GM23338 (cell line): ENCODE measurements around the gene TDRD1. TPM values are rescaled to one million over a fixed set of nuclear protein-coding genes. Genes with fewer than 3 reads are reported as not detected.

ENCODE experiments used
- ATAC-seq: fragments of 200-7000 bp; cut with Tn5 transposase; 3 replicates; pipeline ENCODE4 v1.9.1; 2020
- DNase-seq: peaks from one replicate; pipeline ENCODE4 v3.0.0-alpha.2; 2015; ENCODE audit warnings: low spot score
- H2AFZ ChIP-seq: fragments of 200-600 bp; sonication (generic); 2 replicates; pipeline ENCODE4 v1.8.0; 2016; ENCODE audit warnings: antibody characterized with exemption, mild to moderate bottlenecking, moderate library complexity
- H3F3A ChIP-seq: fragments of 200-600 bp; sonication (generic); replicated peaks from 2 replicates; pipeline ENCODE4 v1.8.0; 2017; ENCODE audit warnings: antibody characterized with exemption, mixed run types, low read depth
- H3K27ac ChIP-seq: fragments of 200-600 bp; sonication (generic); 2 replicates; pipeline ENCODE4 v1.6.1; 2016; ENCODE audit warnings: low read depth
- H3K27me3 ChIP-seq: fragments of 200-600 bp; sonication (generic); 2 replicates; pipeline ENCODE4 v1.8.0; 2016; ENCODE audit warnings: mild to moderate bottlenecking, mixed run types, moderate library complexity; ENCODE audit not compliant: insufficient read depth
- H3K36me3 ChIP-seq: fragments of 200-600 bp; sonication (generic); 2 replicates; pipeline ENCODE4 v1.8.0; 2016; ENCODE audit warnings: mild to moderate bottlenecking; ENCODE audit not compliant: insufficient read depth
- H3K4me1 ChIP-seq: fragments of 200-600 bp; sonication (generic); 2 replicates; pipeline ENCODE4 v1.8.0; 2016; ENCODE audit warnings: mild to moderate bottlenecking, moderate library complexity; ENCODE audit not compliant: insufficient read depth
- H3K4me2 ChIP-seq: fragments of 200-600 bp; sonication (generic); 2 replicates; pipeline ENCODE4 v1.7.1; 2017; ENCODE audit warnings: mixed run types
- H3K4me3 ChIP-seq: fragments of 200-600 bp; sonication (generic); 2 replicates; pipeline ENCODE4 v1.6.1; 2016; ENCODE audit warnings: mixed run types
- H3K79me2 ChIP-seq: fragments of 200-600 bp; sonication (generic); replicated peaks from 2 replicates; pipeline ENCODE4 v1.8.0; 2017; ENCODE audit warnings: mild to moderate bottlenecking; ENCODE audit not compliant: insufficient read depth
- H3K9me2 ChIP-seq: fragments of 200-600 bp; sonication (generic); 2 replicates; pipeline ENCODE4 v1.8.0; 2017; ENCODE audit not compliant: insufficient read depth
- H4K20me1 ChIP-seq: fragments of 200-600 bp; sonication (generic); replicated peaks from 2 replicates; pipeline ENCODE4 v1.8.0; 2017; ENCODE audit warnings: mild to moderate bottlenecking; ENCODE audit not compliant: insufficient read depth
- H3K27ac Mint-ChIP-seq: 2 replicates; pipeline ENCODE4 v1.8.0; 2020; ENCODE audit warnings: inconsistent platforms, mild to moderate bottlenecking, moderate library complexity, mixed read lengths
- H3K27me3 Mint-ChIP-seq: 3 replicates; pipeline ENCODE4 v1.8.0; 2022; ENCODE audit warnings: low read depth, mild to moderate bottlenecking, moderate library complexity, mixed read lengths, inconsistent platforms; ENCODE audit not compliant: insufficient read depth, poor library complexity
- H3K36me3 Mint-ChIP-seq: 3 replicates; pipeline ENCODE4 v1.8.0; 2021; ENCODE audit warnings: low read depth, mild to moderate bottlenecking, inconsistent platforms, moderate library complexity, mixed read lengths
- H3K4me1 Mint-ChIP-seq: 3 replicates; pipeline ENCODE4 v1.8.0; 2020; ENCODE audit warnings: mild to moderate bottlenecking, inconsistent platforms, mixed read lengths
- H3K4me3 Mint-ChIP-seq: 3 replicates; pipeline ENCODE4 v1.8.0; 2021; ENCODE audit warnings: moderate library complexity, mild to moderate bottlenecking, inconsistent platforms, mixed read lengths
- H3K9me3 Mint-ChIP-seq: 3 replicates; pipeline ENCODE4 v1.8.0; 2020; ENCODE audit warnings: moderate library complexity, mild to moderate bottlenecking, inconsistent platforms, mixed read lengths
- CREB1 ChIP-seq: fragments of 250-450 bp; sonication (Bioruptor Pico); IDR thresholded peaks from 2 replicates; pipeline ENCODE4 v1.5.0; 2020; ENCODE audit warnings: low read depth, mild to moderate bottlenecking, moderate library complexity
- EZH2 ChIP-seq: fragments of 200-600 bp; sonication (generic); IDR thresholded peaks from one replicate; pipeline ENCODE4 v1.8.0; 2017; ENCODE audit warnings: antibody characterized with exemption, mild to moderate bottlenecking, low read depth; ENCODE audit not compliant: unreplicated experiment
- EZH2phosphoT487 ChIP-seq: fragments of 200-600 bp; sonication (generic); IDR thresholded peaks from one replicate; pipeline ENCODE4 v1.8.1; 2018; ENCODE audit warnings: antibody characterized with exemption; ENCODE audit not compliant: unreplicated experiment
- JUNB ChIP-seq: IDR thresholded peaks from one replicate; pipeline ENCODE4 v1.6.1; 2016; ENCODE audit warnings: antibody characterized with exemption; ENCODE audit not compliant: unreplicated experiment
- NANOG ChIP-seq: IDR thresholded peaks from 2 replicates; pipeline ENCODE4 v1.6.1; 2016; ENCODE audit warnings: antibody characterized with exemption, borderline replicate concordance
- POLR2AphosphoS5 ChIP-seq: IDR thresholded peaks from 2 replicates; pipeline ENCODE4 v1.6.1; 2016; ENCODE audit warnings: antibody characterized with exemption, low read depth
- REST ChIP-seq: IDR thresholded peaks from one replicate; pipeline ENCODE4 v1.6.1; 2018; ENCODE audit warnings: antibody characterized with exemption; ENCODE audit not compliant: unreplicated experiment
- STAT1 ChIP-seq: IDR thresholded peaks from one replicate; pipeline ENCODE4 v1.6.1; 2016; ENCODE audit warnings: antibody characterized with exemption; ENCODE audit not compliant: unreplicated experiment
- ZNF114 ChIP-seq: fragments of 250-450 bp; sonication (Bioruptor Pico); IDR thresholded peaks from 2 replicates; pipeline ENCODE4 v1.5.0; 2020; ENCODE audit warnings: mild to moderate bottlenecking, moderate library complexity
- ZNF331 ChIP-seq: fragments of 250-450 bp; sonication (Bioruptor Pico); IDR thresholded peaks from 2 replicates; pipeline ENCODE4 v1.5.0; 2020; ENCODE audit warnings: low read depth, mild to moderate bottlenecking, moderate library complexity
- polyA plus RNA-seq: library from polyadenylated mRNA; unstranded; fragments of >200 nt; fragmentation: Nextera tagmentation; extraction: Ambion mirVana; gene quantifications from 2 replicates; pipeline ENCODE4 v1.2.1, GENCODE V29; 2016
- total RNA-seq: library from RNA; depleted of rRNA; stranded (reverse); fragments of >200 nt; shearing (Covaris generic); gene quantifications from 2 replicates; pipeline ENCODE4 v1.2.3, GENCODE V29; 2014
- TF ChIP-seq, protein P1 (sequence below): IDR thresholded peaks from 2 replicates; pipeline ENCODE4 v1.6.1; 2016; ENCODE audit warnings: antibody characterized with exemption
- TF ChIP-seq, protein P2 (sequence below), 2 experiments: fragments of 200-600 bp in 1 of 2; sonication (generic) in 1 of 2; conservative IDR thresholded peaks; 2 replicates each; pipeline versions ENCODE4 v1.5.1 to v1.6.1; 2016 to 2017; ENCODE audit warnings: antibody characterized with exemption in 2 of 2, low read depth in 2 of 2, mild to moderate bottlenecking in 2 of 2, moderate library complexity in 1 of 2
- TF ChIP-seq, protein P3 (sequence below): fragments of 250-450 bp; sonication (Bioruptor Pico); IDR thresholded peaks from 2 replicates; pipeline ENCODE4 v1.5.0; 2020; ENCODE audit warnings: mild to moderate bottlenecking, moderate library complexity

TDRD1 gene
- total and polyA plus RNA-seq, 2 experiments from 2014 or later = 0.52 to 1.5 TPM

DNA sequence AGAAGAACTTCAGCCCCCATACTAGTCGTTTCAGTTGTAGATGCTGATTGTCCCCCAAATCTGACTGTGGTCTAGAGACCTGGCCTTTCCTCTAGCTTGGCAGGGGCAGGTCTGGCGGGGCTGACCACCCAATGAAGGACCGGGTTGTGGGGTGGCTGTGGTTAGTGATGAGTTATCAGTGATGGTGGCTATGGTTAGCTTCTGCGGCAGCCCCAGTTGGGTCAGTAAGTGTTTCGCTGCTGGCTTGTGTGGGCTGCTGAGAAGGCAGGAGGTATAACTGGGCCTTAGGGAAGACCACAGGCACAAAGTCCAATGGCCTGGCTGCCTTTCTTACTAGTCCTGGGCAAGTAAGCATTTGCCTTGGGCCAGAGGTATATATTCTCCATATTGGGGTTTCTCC lies 81.2 kb downstream of the TDRD1 start:
- ATAC-seq = no peak
- H3K4me1 Mint-ChIP-seq = peaks cover 3% of the 10 kb centered on the region
- peaks cover 1% of the 10 kb centered on the region for H3K27me3 Mint-ChIP-seq
- no peaks in the 10 kb centered on the region for H3F3A ChIP-seq
- no peak overlapping the region for H2AFZ ChIP-seq
- H3K27ac Mint-ChIP-seq = no peak overlapping the region
- no peaks in the 10 kb centered on the region for H3K79me2 ChIP-seq
- no peaks in the 10 kb centered on the region for H3K27me3 ChIP-seq
- H3K9me2 ChIP-seq = no peaks in the 10 kb centered on the region
- peaks cover 6% of the 10 kb centered on the region; the same call in 1 of the 2 replicates for H3K4me1 ChIP-seq
- H3K36me3 Mint-ChIP-seq = no peaks in the 10 kb centered on the region
- H4K20me1 ChIP-seq = no peaks in the 10 kb centered on the region
- H3K27ac ChIP-seq = no peak overlapping the region
- no peaks in the 10 kb centered on the region for H3K9me3 Mint-ChIP-seq
- no peak overlapping the region for H3K4me3 ChIP-seq
- H3K36me3 ChIP-seq = no peaks in the 10 kb centered on the region
- no peak for TF ChIP-seq JUNB
- no peak for TF ChIP-seq EZH2
- no peak for TF ChIP-seq REST
- no peak for TF ChIP-seq POLR2AphosphoS5
- TF ChIP-seq NANOG = no peak
- TF ChIP-seq EZH2phosphoT487 = no peak
- TF ChIP-seq, protein P1, sequence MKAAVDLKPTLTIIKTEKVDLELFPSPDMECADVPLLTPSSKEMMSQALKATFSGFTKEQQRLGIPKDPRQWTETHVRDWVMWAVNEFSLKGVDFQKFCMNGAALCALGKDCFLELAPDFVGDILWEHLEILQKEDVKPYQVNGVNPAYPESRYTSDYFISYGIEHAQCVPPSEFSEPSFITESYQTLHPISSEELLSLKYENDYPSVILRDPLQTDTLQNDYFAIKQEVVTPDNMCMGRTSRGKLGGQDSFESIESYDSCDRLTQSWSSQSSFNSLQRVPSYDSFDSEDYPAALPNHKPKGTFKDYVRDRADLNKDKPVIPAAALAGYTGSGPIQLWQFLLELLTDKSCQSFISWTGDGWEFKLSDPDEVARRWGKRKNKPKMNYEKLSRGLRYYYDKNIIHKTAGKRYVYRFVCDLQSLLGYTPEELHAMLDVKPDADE = no peak
- TF ChIP-seq, protein P2, sequence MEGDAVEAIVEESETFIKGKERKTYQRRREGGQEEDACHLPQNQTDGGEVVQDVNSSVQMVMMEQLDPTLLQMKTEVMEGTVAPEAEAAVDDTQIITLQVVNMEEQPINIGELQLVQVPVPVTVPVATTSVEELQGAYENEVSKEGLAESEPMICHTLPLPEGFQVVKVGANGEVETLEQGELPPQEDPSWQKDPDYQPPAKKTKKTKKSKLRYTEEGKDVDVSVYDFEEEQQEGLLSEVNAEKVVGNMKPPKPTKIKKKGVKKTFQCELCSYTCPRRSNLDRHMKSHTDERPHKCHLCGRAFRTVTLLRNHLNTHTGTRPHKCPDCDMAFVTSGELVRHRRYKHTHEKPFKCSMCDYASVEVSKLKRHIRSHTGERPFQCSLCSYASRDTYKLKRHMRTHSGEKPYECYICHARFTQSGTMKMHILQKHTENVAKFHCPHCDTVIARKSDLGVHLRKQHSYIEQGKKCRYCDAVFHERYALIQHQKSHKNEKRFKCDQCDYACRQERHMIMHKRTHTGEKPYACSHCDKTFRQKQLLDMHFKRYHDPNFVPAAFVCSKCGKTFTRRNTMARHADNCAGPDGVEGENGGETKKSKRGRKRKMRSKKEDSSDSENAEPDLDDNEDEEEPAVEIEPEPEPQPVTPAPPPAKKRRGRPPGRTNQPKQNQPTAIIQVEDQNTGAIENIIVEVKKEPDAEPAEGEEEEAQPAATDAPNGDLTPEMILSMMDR (conservative IDR thresholded peaks at IDR 0.05; ENCODE audit: low read depth in 2 of 2) = no peak
- no peak for TF ChIP-seq ZNF331 (CRISPR knock-in tag)
- TF ChIP-seq, protein P3, sequence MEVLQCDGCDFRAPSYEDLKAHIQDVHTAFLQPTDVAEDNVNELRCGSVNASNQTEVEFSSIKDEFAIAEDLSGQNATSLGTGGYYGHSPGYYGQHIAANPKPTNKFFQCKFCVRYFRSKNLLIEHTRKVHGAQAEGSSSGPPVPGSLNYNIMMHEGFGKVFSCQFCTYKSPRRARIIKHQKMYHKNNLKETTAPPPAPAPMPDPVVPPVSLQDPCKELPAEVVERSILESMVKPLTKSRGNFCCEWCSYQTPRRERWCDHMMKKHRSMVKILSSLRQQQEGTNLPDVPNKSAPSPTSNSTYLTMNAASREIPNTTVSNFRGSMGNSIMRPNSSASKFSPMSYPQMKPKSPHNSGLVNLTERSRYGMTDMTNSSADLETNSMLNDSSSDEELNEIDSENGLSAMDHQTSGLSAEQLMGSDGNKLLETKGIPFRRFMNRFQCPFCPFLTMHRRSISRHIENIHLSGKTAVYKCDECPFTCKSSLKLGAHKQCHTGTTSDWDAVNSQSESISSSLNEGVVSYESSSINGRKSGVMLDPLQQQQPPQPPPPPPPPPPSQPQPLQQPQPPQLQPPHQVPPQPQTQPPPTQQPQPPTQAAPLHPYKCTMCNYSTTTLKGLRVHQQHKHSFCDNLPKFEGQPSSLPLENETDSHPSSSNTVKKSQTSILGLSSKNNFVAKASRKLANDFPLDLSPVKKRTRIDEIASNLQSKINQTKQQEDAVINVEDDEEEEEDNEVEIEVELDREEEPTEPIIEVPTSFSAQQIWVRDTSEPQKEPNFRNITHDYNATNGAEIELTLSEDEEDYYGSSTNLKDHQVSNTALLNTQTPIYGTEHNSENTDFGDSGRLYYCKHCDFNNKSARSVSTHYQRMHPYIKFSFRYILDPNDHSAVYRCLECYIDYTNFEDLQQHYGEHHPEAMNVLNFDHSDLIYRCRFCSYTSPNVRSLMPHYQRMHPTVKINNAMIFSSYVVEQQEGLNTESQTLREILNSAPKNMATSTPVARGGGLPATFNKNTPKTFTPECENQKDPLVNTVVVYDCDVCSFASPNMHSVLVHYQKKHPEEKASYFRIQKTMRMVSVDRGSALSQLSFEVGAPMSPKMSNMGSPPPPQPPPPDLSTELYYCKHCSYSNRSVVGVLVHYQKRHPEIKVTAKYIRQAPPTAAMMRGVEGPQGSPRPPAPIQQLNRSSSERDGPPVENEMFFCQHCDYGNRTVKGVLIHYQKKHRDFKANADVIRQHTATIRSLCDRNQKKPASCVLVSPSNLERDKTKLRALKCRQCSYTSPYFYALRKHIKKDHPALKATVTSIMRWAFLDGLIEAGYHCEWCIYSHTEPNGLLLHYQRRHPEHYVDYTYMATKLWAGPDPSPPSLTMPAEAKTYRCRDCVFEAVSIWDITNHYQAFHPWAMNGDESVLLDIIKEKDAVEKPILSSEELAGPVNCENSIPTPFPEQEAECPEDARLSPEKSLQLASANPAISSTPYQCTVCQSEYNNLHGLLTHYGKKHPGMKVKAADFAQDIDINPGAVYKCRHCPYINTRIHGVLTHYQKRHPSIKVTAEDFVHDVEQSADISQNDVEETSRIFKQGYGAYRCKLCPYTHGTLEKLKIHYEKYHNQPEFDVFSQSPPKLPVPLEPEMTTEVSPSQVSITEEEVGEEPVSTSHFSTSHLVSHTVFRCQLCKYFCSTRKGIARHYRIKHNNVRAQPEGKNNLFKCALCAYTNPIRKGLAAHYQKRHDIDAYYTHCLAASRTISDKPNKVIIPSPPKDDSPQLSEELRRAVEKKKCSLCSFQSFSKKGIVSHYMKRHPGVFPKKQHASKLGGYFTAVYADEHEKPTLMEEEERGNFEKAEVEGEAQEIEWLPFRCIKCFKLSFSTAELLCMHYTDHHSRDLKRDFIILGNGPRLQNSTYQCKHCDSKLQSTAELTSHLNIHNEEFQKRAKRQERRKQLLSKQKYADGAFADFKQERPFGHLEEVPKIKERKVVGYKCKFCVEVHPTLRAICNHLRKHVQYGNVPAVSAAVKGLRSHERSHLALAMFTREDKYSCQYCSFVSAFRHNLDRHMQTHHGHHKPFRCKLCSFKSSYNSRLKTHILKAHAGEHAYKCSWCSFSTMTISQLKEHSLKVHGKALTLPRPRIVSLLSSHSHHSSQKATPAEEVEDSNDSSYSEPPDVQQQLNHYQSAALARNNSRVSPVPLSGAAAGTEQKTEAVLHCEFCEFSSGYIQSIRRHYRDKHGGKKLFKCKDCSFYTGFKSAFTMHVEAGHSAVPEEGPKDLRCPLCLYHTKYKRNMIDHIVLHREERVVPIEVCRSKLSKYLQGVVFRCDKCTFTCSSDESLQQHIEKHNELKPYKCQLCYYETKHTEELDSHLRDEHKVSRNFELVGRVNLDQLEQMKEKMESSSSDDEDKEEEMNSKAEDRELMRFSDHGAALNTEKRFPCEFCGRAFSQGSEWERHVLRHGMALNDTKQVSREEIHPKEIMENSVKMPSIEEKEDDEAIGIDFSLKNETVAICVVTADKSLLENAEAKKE (CRISPR knock-in tag) = no peak
- TF ChIP-seq STAT1 = no peak
- TF ChIP-seq ZNF114 (CRISPR knock-in tag) = no peak
- no peak for TF ChIP-seq CREB1 (CRISPR knock-in tag)
- H3K4me3 Mint-ChIP-seq = no peak overlapping the region
- H3K4me2 ChIP-seq = no peak overlapping the region
- no peak for DNase-seq
